Suppressor macrophage treated with lipopolysaccharide for 1 hour (primary cell): ENCODE measurements around the gene UBE2J2.

Experiments
- DNase-seq, 3 donors: peaks; one replicate each; pipeline ENCODE4 v3.0.0-alpha.2; 2020 to 2022

The UBE2J2 gene

DNA sequence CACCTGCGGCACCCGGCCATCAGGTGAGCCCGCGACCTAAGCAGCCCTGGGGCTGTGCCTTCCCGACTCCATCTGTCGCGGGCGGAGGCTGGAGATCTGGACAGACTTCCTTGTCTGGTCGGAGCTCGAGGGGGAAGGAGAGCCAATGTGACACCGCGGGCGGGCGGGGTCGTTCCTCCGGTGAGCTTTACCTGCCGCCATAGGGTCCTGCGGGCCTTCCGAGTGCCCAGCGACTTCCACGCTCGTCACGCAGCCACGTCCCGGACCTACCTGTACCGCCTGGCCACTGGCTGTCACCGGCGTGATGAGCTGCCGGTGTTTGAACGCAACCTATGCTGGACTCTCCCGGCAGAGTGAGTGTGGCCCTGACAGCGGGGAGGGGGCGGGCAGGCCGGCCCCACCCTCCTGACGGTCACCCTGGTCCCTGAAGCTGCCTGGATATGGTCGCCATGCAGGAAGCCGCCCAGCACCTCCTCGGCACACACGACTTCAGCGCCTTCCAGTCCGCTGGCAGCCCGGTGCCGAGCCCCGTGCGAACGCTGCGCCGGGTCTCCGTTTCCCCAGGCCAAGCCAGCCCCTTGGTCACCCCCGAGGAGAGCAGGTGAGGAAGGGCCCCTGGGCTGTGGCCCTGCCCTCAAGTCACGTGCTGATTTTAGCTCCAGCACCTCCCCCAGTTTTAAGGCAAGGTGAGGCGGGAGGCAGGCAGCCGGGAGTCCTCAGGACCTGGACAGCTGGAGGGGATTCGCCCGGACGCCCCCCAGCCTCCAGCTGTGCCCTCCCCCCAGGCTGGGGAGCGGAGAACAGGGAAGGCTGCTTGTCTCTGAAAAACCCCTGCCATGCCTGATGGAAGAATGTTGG, 35.8 kb upstream of the UBE2J2 start:
- DNase-seq = peak in 2 of 3 donors; percentile 28 to 38

DNA sequence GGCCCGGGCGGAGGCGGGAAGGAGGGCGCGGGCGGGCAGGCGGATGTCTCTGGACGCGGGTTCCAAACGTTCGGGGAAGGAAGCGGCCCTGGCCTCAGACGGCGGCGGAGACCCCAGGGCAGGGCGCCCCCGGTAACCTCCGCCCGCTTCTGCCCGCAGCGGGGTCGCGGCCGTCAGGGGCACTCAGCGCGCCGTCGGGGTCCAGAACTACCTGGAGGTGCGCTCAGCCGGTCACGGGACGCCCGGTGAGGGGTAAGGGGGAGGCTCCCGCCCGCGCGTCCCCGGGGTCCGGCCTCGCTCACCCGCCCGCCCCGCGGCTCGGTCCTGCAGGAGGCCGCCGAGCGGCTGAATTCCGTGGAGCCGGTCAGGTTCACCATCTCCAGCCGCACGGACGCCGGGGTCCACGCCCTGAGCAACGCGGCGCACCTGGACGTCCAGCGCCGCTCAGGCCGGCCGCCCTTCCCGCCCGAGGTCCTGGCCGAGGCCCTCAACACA, 35.1 kb upstream of the UBE2J2 start:
- peak in 1 of 3 donors; percentile 38 for DNase-seq

DNA sequence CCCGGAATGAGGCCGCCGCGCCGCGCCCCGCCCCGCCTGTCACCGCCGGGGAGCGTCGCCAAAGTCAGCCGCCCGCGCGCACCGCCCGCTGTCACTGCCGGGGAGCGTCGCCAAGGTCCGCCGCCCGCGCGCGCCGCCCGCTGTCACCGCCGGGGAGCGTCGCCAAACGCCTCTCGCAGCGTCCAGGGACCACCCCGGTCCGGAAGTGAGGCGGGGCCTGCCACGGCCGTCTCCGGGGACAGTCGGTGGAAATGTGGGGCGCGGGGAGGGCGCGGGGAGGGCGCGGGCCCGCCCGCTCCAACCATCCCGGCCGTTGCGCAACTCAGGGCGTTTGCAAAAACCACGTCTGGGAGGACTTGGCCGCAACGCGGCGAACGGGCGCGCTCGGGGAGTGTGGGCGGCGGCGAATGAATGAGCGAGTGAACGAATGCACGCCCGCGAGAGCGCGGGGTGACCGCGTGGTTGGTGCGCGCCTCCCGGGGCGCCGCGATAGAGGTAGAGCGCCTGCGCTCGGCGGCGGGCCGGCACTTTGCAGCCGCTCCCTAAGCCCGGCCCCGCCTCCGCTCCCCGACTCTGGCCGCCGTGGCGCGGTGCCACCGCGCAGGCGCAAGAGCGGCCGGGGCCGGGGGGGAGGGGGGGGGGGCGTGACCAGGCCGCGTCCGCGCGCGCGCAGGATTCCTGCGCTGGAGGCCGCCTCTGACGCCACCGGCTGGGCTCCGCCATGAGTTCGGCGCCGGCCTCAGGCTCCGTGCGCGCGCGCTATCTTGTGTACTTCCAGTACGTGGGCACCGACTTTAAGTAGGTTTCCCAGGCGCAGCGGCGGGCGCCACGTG, 34.5 kb upstream of the UBE2J2 start, which contains the start of the genes ACAP3 and PUSL1:
Gene ACAP3, minus strand, starts transcription at position 8 of the 833 bp plus-strand sequence. CDS start 115 bp downstream, outside the sequence.
Gene PUSL1, plus strand, starts transcription at position 675 of the 833 bp plus-strand sequence. Its CDS starts 47 bp downstream, at position 722.
- DNase-seq = peak; percentile 93 to 98 (median 97)

- peak; percentile 27 to 74 (median 44) for DNase-seq
Observed at GRCh38 chr1:1307261-1307922, 33.7 kb upstream of the UBE2J2 start.

DNA sequence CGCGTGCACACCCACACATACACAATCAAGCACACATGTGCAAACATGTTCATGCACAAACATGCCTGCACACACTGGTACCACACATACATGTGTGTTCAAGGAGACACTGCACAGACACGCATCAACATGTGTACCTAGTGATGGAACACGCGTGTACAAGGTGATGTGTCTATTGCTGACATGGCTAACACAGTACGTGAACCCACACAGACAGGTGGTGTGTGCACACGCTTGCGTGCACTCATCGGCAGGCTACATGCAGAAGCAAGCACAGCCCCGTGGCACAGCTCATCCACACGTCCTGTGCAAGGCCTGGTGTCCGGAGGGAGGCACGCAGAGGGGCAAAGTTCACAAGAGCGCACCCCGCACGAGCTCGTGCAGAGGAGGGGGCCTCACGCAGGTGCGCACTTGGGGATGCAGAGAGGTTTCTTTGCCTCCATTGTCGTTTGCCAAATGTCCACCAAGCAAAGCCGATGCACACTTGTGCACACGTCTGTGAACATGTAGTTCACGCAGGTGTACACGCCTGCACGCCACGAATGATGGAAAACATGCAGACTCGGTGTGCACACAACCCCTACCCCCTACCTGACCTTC, 33.1 kb upstream of the UBE2J2 start:
- no peak for DNase-seq

GRCh38 chr1:1306070-1306660, 32.5 kb upstream of the UBE2J2 start:
- peak in 1 of 3 donors; percentile 18 for DNase-seq

- DNase-seq = peak; percentile 66 to 76 (median 72)
Observed at GRCh38 chr1:1305300-1306069, 31.8 kb upstream of the UBE2J2 start.

GRCh38 chr1:1304331-1305299, 31.0 kb upstream of the UBE2J2 start:
- peak; percentile 58 to 80 (median 66) for DNase-seq

GRCh38 chr1:1303736-1304135, 30.1 kb upstream of the UBE2J2 start:
- no peak for DNase-seq

- DNase-seq = no peak
Observed at GRCh38 chr1:1302951-1303509, 29.4 kb upstream of the UBE2J2 start.

DNA sequence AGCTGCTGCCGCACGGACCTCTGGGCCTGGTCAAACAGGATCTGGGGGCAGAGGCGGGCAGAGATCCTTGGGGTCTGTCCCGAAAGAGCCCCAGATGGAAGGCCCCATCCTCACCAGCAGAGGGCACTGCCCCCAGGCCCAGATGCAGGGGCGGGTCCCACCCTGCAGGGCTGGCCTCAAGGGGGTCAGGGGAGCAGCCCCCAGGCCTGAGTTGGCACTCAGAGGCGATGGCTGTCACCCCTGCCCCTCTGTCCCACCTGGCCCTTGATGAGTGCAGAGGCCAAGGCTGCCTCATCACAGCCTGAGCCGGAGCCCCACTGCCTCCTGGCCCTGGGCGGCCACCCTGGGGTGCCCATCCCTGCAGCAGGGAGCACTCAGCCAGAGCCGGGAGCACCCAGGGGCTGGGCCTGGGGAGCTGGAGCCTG, 28.4 kb upstream of the UBE2J2 start:
- DNase-seq = peak in 2 of 3 donors; percentile 22 to 43

DNA sequence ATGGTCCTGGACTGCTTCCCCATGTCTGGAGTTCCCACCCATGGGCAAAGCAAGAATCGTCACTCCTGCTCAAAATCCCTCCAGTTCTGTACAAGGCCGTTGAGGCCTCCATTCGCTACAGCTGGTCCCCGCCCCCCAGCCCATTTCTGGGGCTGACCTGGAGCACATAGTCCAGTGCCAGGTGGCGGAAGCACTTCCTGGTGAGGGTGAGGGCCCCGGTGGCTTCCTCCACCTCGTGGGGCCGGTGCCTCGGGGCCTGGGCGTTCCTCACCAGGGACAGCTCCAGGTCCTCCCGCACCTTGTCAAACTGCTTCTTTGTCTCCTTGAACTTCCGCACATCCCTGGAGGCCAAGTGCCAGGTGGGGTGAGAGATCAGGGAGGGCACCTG, 26.7 kb upstream of the UBE2J2 start:
- DNase-seq = no peak

- no peak for DNase-seq
Observed at GRCh38 chr1:1299686-1300351, 26.2 kb upstream of the UBE2J2 start.

GRCh38 chr1:1298861-1299685, 25.4 kb upstream of the UBE2J2 start:
- no peak for DNase-seq

GRCh38 chr1:1297802-1298424, 24.3 kb upstream of the UBE2J2 start:
- no peak for DNase-seq

GRCh38 chr1:1296070-1297061, 22.7 kb upstream of the UBE2J2 start:
- no peak for DNase-seq
